GM23338 (cell line): ENCODE results near the gene SERPINA6. TPM values are rescaled to one million over a fixed set of nuclear protein-coding genes. Genes with fewer than 3 reads are reported as not detected.

Experiments
- ATAC-seq: fragments of 200-7000 bp; cut with Tn5 transposase; 3 replicates; pipeline ENCODE4 v1.9.1; 2020
- DNase-seq: peaks from one replicate; pipeline ENCODE4 v3.0.0-alpha.2; 2015; ENCODE audit warnings: low spot score
- H2AFZ ChIP-seq: fragments of 200-600 bp; sonication (generic); 2 replicates; pipeline ENCODE4 v1.8.0; 2016; ENCODE audit warnings: antibody characterized with exemption, mild to moderate bottlenecking, moderate library complexity
- H3F3A ChIP-seq: fragments of 200-600 bp; sonication (generic); replicated peaks from 2 replicates; pipeline ENCODE4 v1.8.0; 2017; ENCODE audit warnings: antibody characterized with exemption, mixed run types, low read depth
- H3K27ac ChIP-seq: fragments of 200-600 bp; sonication (generic); 2 replicates; pipeline ENCODE4 v1.6.1; 2016; ENCODE audit warnings: low read depth
- H3K27me3 ChIP-seq: fragments of 200-600 bp; sonication (generic); 2 replicates; pipeline ENCODE4 v1.8.0; 2016; ENCODE audit warnings: mild to moderate bottlenecking, mixed run types, moderate library complexity; ENCODE audit not compliant: insufficient read depth
- H3K36me3 ChIP-seq: fragments of 200-600 bp; sonication (generic); 2 replicates; pipeline ENCODE4 v1.8.0; 2016; ENCODE audit warnings: mild to moderate bottlenecking; ENCODE audit not compliant: insufficient read depth
- H3K4me1 ChIP-seq: fragments of 200-600 bp; sonication (generic); 2 replicates; pipeline ENCODE4 v1.8.0; 2016; ENCODE audit warnings: mild to moderate bottlenecking, moderate library complexity; ENCODE audit not compliant: insufficient read depth
- H3K4me2 ChIP-seq: fragments of 200-600 bp; sonication (generic); 2 replicates; pipeline ENCODE4 v1.7.1; 2017; ENCODE audit warnings: mixed run types
- H3K4me3 ChIP-seq: fragments of 200-600 bp; sonication (generic); 2 replicates; pipeline ENCODE4 v1.6.1; 2016; ENCODE audit warnings: mixed run types
- H3K79me2 ChIP-seq: fragments of 200-600 bp; sonication (generic); replicated peaks from 2 replicates; pipeline ENCODE4 v1.8.0; 2017; ENCODE audit warnings: mild to moderate bottlenecking; ENCODE audit not compliant: insufficient read depth
- H3K9me2 ChIP-seq: fragments of 200-600 bp; sonication (generic); 2 replicates; pipeline ENCODE4 v1.8.0; 2017; ENCODE audit not compliant: insufficient read depth
- H4K20me1 ChIP-seq: fragments of 200-600 bp; sonication (generic); replicated peaks from 2 replicates; pipeline ENCODE4 v1.8.0; 2017; ENCODE audit warnings: mild to moderate bottlenecking; ENCODE audit not compliant: insufficient read depth
- H3K27ac Mint-ChIP-seq: 2 replicates; pipeline ENCODE4 v1.8.0; 2020; ENCODE audit warnings: inconsistent platforms, mild to moderate bottlenecking, moderate library complexity, mixed read lengths
- H3K27me3 Mint-ChIP-seq: 3 replicates; pipeline ENCODE4 v1.8.0; 2022; ENCODE audit warnings: low read depth, mild to moderate bottlenecking, moderate library complexity, mixed read lengths, inconsistent platforms; ENCODE audit not compliant: insufficient read depth, poor library complexity
- H3K36me3 Mint-ChIP-seq: 3 replicates; pipeline ENCODE4 v1.8.0; 2021; ENCODE audit warnings: low read depth, mild to moderate bottlenecking, inconsistent platforms, moderate library complexity, mixed read lengths
- H3K4me1 Mint-ChIP-seq: 3 replicates; pipeline ENCODE4 v1.8.0; 2020; ENCODE audit warnings: mild to moderate bottlenecking, inconsistent platforms, mixed read lengths
- H3K4me3 Mint-ChIP-seq: 3 replicates; pipeline ENCODE4 v1.8.0; 2021; ENCODE audit warnings: moderate library complexity, mild to moderate bottlenecking, inconsistent platforms, mixed read lengths
- H3K9me3 Mint-ChIP-seq: 3 replicates; pipeline ENCODE4 v1.8.0; 2020; ENCODE audit warnings: moderate library complexity, mild to moderate bottlenecking, inconsistent platforms, mixed read lengths
- CREB1 ChIP-seq: fragments of 250-450 bp; sonication (Bioruptor Pico); IDR thresholded peaks from 2 replicates; pipeline ENCODE4 v1.5.0; 2020; ENCODE audit warnings: low read depth, mild to moderate bottlenecking, moderate library complexity
- CTCF ChIP-seq, 2 experiments: fragments of 200-600 bp in 1 of 2; sonication (generic) in 1 of 2; conservative IDR thresholded peaks; 2 replicates each; pipeline versions ENCODE4 v1.5.1 to v1.6.1; 2016 to 2017; ENCODE audit warnings: antibody characterized with exemption in 2 of 2, low read depth in 2 of 2, mild to moderate bottlenecking in 2 of 2, moderate library complexity in 1 of 2
- ETS1 ChIP-seq: IDR thresholded peaks from 2 replicates; pipeline ENCODE4 v1.6.1; 2016; ENCODE audit warnings: antibody characterized with exemption
- EZH2 ChIP-seq: fragments of 200-600 bp; sonication (generic); IDR thresholded peaks from one replicate; pipeline ENCODE4 v1.8.0; 2017; ENCODE audit warnings: antibody characterized with exemption, mild to moderate bottlenecking, low read depth; ENCODE audit not compliant: unreplicated experiment
- EZH2phosphoT487 ChIP-seq: fragments of 200-600 bp; sonication (generic); IDR thresholded peaks from one replicate; pipeline ENCODE4 v1.8.1; 2018; ENCODE audit warnings: antibody characterized with exemption; ENCODE audit not compliant: unreplicated experiment
- JUNB ChIP-seq: IDR thresholded peaks from one replicate; pipeline ENCODE4 v1.6.1; 2016; ENCODE audit warnings: antibody characterized with exemption; ENCODE audit not compliant: unreplicated experiment
- NANOG ChIP-seq: IDR thresholded peaks from 2 replicates; pipeline ENCODE4 v1.6.1; 2016; ENCODE audit warnings: antibody characterized with exemption, borderline replicate concordance
- POLR2AphosphoS5 ChIP-seq: IDR thresholded peaks from 2 replicates; pipeline ENCODE4 v1.6.1; 2016; ENCODE audit warnings: antibody characterized with exemption, low read depth
- REST ChIP-seq: IDR thresholded peaks from one replicate; pipeline ENCODE4 v1.6.1; 2018; ENCODE audit warnings: antibody characterized with exemption; ENCODE audit not compliant: unreplicated experiment
- STAT1 ChIP-seq: IDR thresholded peaks from one replicate; pipeline ENCODE4 v1.6.1; 2016; ENCODE audit warnings: antibody characterized with exemption; ENCODE audit not compliant: unreplicated experiment
- ZNF114 ChIP-seq: fragments of 250-450 bp; sonication (Bioruptor Pico); IDR thresholded peaks from 2 replicates; pipeline ENCODE4 v1.5.0; 2020; ENCODE audit warnings: mild to moderate bottlenecking, moderate library complexity
- ZNF331 ChIP-seq: fragments of 250-450 bp; sonication (Bioruptor Pico); IDR thresholded peaks from 2 replicates; pipeline ENCODE4 v1.5.0; 2020; ENCODE audit warnings: low read depth, mild to moderate bottlenecking, moderate library complexity
- ZNF462 ChIP-seq: fragments of 250-450 bp; sonication (Bioruptor Pico); IDR thresholded peaks from 2 replicates; pipeline ENCODE4 v1.5.0; 2020; ENCODE audit warnings: mild to moderate bottlenecking, moderate library complexity
- polyA plus RNA-seq: library from polyadenylated mRNA; unstranded; fragments of >200 nt; fragmentation: Nextera tagmentation; extraction: Ambion mirVana; gene quantifications from 2 replicates; pipeline ENCODE4 v1.2.1, GENCODE V29; 2016
- total RNA-seq: library from RNA; depleted of rRNA; stranded (reverse); fragments of >200 nt; shearing (Covaris generic); gene quantifications from 2 replicates; pipeline ENCODE4 v1.2.3, GENCODE V29; 2014

SERPINA6 gene
- total and polyA plus RNA-seq, 2 experiments from 2014 or later = not detected

GRCh38 chr14:94366146-94366915 lies 43.2 kb upstream of the SERPINA6 start, which contains the start of gene SERPINA2:
TSS of gene SERPINA2 (minus strand) at chr14:94366698.
- no peak for TF ChIP-seq EZH2phosphoT487
- TF ChIP-seq REST = no peak
- TF ChIP-seq ZNF114 (CRISPR knock-in tag) = no peak
- TF ChIP-seq ZNF331 (CRISPR knock-in tag) = no peak
- no peak for TF ChIP-seq ETS1
- TF ChIP-seq POLR2AphosphoS5 = no peak
- TF ChIP-seq CTCF (conservative IDR thresholded peaks at IDR 0.05; ENCODE audit: low read depth in 2 of 2) = no peak
- TF ChIP-seq NANOG = no peak
- no peak for TF ChIP-seq CREB1 (CRISPR knock-in tag)
- TF ChIP-seq JUNB = no peak
- TF ChIP-seq ZNF462 = no peak
- TF ChIP-seq EZH2 = no peak
- no peak for TF ChIP-seq STAT1
- no peaks in the 10 kb centered on the region for H3K79me2 ChIP-seq
- no peaks in the 10 kb centered on the region for H3K4me1 ChIP-seq
- no peak within 1 kb of the TSS for H3K27ac ChIP-seq
- no peak within 1 kb of the TSS for H3K4me2 ChIP-seq
- no peaks in the 10 kb centered on the region for H3F3A ChIP-seq
- H3K9me2 ChIP-seq = no peaks in the 10 kb centered on the region
- ATAC-seq (no peak), DNase-seq (no peak)
- Mint-ChIP-seq H3K36me3 (no peaks in the 10 kb centered on the region), H3K9me3 (no peaks in the 10 kb centered on the region), H3K27me3 (peaks cover 5% of the 10 kb centered on the region), H3K4me1 (no peaks in the 10 kb centered on the region), H3K27ac (no peak within 1 kb of the TSS), H3K4me3 (no peak within 1 kb of the TSS)
- no peak within 1 kb of the TSS for H2AFZ ChIP-seq
- H3K36me3 ChIP-seq = no peaks in the 10 kb centered on the region
- H3K4me3 ChIP-seq = no peak within 1 kb of the TSS
- H3K27me3 ChIP-seq = no peaks in the 10 kb centered on the region
- no peaks in the 10 kb centered on the region for H4K20me1 ChIP-seq
